ENCODE data around the gene ANKRD16. TPM values are rescaled to one million over a fixed set of nuclear protein-coding genes. Genes with fewer than 3 reads are reported as not detected.

ANKRD16 gene
- polyA plus RNA-seq, 1 donor from 2014 or later: 5.2 TPM

DNA sequence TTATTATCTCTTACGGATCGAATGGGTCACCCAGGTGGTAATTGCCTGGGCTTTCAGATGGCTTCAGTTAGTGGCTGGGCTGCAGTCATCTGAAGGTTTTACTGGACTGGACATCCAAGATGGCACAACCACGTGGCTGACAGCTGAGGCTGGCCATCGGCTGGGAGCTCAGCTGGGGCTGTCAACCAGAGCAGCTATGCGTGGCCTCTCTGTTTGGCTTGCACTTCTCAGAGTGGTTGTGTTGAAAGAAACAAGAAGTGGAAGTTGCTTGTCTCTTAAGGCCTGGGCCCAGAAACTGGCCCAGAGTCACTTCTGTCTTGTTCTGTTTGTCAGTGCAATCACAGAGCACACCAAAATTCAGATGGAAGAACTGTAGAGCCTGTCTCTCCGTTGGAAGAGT is 70.8 kb downstream of the ANKRD16 start:
- Mint-ChIP-seq H3K4me1 (peaks cover 43 to 50% (median 46%) of the 10 kb centered on the region in 3 donors), H3K9me3 (no peaks in the 10 kb centered on the region), H3K4me3 (peak overlapping the region; percentile 46 to 91 (median 81)), H3K27me3 (no peaks in the 10 kb centered on the region), H3K36me3 (no peaks in the 10 kb centered on the region), H3K27ac (peak overlapping the region; percentile 89 to 96 (median 95))

GRCh38 chr10:5818048-5818331 is 71.7 kb downstream of the ANKRD16 start:
- H3K27ac Mint-ChIP-seq: peak overlapping the region; percentile 57 to 93 (median 63)
- no peaks in the 10 kb centered on the region for H3K9me3 Mint-ChIP-seq
- H3K27me3 Mint-ChIP-seq: no peaks in the 10 kb centered on the region
- peaks cover 43 to 51% (median 46%) of the 10 kb centered on the region in 3 donors for H3K4me1 Mint-ChIP-seq
- H3K4me3 Mint-ChIP-seq: peak overlapping the region in 3 of 4 donors; percentile 67 to 93 (median 69)
- no peaks in the 10 kb centered on the region for H3K36me3 Mint-ChIP-seq

DNA sequence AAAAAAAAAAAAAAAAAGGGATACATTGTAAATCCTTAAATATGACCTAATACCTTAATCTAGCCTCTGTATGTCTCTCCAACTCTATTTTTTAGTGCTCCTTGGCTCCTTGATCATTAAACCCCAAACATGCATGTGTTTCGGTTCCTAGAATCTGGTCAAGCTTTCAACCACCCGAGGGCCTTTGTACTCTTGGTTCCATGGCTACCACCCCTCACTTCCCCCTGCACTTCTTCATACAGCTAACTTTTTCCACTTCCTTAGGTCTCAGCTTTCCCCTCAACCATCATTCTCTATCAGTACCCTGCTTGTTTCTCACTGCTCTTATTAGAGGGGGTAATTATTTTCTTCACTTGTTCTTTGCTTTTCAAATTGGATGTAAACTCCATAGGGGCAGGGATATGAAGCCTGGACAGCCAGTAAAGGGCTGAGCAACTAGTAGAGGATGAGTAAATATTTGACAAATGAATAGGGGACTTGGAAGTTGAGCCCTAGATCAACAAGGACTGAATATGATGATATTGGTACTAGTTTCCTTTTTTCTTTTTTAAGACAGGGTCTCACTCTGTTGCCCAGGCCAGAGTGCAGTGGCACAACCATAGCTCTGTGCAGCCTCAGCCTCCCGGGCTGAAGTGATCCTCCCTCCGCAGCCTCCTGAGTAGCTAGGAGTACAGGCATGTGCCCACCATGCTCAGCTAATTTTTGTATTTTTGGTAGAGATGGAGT is 72.2 kb downstream of the ANKRD16 start:
- Mint-ChIP-seq H3K9me3 (no peaks in the 10 kb centered on the region), H3K27me3 (no peaks in the 10 kb centered on the region), H3K4me3 (peak overlapping the region; percentile 67 to 93 (median 69)), H3K36me3 (no peaks in the 10 kb centered on the region), H3K27ac (peak overlapping the region; percentile 57 to 93 (median 63)), H3K4me1 (peaks cover 43 to 51% (median 46%) of the 10 kb centered on the region in 3 donors)

DNA sequence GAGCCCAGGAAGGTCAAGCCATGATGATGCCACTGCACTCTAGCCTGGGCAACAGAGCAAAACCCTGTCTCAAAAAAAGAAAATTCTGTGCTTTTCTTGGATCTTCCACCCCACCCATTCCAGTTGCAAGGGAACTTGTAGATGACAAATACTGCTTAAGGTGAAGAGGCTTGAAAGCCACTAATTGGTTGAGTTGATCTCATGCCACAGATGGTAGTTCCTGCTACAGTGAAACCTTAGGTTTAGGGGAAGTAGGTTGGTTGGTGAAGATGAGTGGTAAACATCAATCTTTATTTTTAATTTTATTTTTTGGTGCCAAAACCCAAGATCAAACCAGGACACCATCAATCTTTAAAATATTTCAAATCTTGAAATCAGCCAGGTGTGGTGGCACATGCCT is 73.5 kb downstream of the ANKRD16 start:
- H3K4me1 Mint-ChIP-seq: peaks cover 50 to 62% (median 52%) of the 10 kb centered on the region in 3 donors
- H3K27ac Mint-ChIP-seq: peak overlapping the region; percentile 57 to 93 (median 63)
- peak overlapping the region; percentile 69 to 93 (median 74) for H3K4me3 Mint-ChIP-seq
- H3K9me3 Mint-ChIP-seq: no peaks in the 10 kb centered on the region
- peaks cover 2% of the 10 kb centered on the region for H3K36me3 Mint-ChIP-seq
- H3K27me3 Mint-ChIP-seq: no peaks in the 10 kb centered on the region

GRCh38 chr10:5814110-5815107 is 75.3 kb downstream of the ANKRD16 start:
- H3K9me3 Mint-ChIP-seq: no peaks in the 10 kb centered on the region
- peak overlapping the region; percentile 90 to 98 (median 95) for H3K4me3 Mint-ChIP-seq
- H3K36me3 Mint-ChIP-seq: peaks cover 2% of the 10 kb centered on the region
- peak overlapping the region; percentile 95 to 96 (median 96) for H3K27ac Mint-ChIP-seq
- peaks cover 56 to 67% (median 56%) of the 10 kb centered on the region in 3 donors for H3K4me1 Mint-ChIP-seq
- H3K27me3 Mint-ChIP-seq: no peaks in the 10 kb centered on the region

DNA sequence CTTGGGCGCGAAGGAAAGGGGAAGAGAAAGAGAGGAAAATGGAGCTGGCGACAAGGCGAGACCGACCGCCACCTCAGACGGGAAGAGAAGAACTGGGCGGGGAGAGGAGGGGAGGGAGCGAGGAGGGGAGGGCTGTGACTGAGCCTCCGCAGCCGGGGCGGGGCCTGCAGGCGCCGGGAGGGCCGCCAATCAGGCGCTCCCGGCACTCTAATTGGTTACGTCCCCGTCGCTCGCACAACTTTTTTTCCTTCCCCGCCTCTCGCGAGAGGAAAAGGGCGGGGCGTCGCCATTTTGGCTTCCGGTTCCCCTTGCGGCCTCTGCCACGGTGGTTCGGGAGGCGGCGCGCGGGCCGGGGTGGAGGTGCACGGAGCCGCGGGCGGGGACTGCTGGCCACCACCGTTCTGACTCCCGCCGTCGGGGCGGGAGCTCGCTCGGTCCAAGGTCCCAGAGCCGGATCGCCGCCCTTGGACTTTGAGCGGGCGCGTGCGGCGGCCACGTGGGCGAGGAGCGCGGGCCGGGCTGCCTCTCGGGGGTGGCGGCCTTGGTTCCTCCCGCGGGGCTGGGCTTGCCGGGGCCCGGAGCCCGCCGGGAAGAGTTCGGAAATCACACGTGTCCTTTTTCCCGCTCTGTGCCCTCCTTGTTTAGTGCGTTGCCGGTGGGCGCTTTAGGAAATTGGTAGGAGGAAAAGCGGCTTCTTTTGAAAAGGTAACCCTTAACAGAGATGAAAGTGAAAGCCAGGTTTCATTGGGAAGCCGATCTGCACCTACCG is 76.2 kb downstream of the ANKRD16 start, which contains the start of gene GDI2:
TSS of gene GDI2 (minus strand) at position 94 of the 769 bp plus-strand sequence. CDS start 176 bp downstream, outside the sequence.
- no peaks in the 10 kb centered on the region for H3K9me3 Mint-ChIP-seq
- H3K4me3 Mint-ChIP-seq: peak within 1 kb of the TSS; percentile 90 to 99 (median 98)
- H3K27me3 Mint-ChIP-seq: no peaks in the 10 kb centered on the region
- peak within 1 kb of the TSS; percentile 95 to 96 (median 96) for H3K27ac Mint-ChIP-seq
- H3K4me1 Mint-ChIP-seq: peaks cover 51 to 64% (median 54%) of the 10 kb centered on the region in 3 donors
- H3K36me3 Mint-ChIP-seq: peaks cover 2% of the 10 kb centered on the region

DNA sequence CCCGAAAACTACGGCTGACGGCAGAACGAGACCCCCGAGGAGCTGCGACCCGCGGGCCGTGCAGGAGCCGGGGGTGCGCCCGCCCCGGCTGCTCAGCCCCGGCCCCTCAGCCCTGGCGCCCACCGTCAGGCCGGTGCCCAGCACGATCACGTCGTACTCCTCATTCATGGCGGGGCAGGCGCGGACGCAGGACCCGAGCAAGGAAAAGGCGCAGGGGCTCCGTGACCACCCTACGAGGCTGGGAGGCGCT is 76.7 kb downstream of the ANKRD16 start:
- Mint-ChIP-seq H3K36me3 (peaks cover 2% of the 10 kb centered on the region), H3K4me3 (peak overlapping the region; percentile 90 to 99 (median 98)), H3K4me1 (peaks cover 54 to 63% (median 57%) of the 10 kb centered on the region in 3 donors), H3K27me3 (no peaks in the 10 kb centered on the region), H3K9me3 (no peaks in the 10 kb centered on the region), H3K27ac (peak overlapping the region; percentile 95 to 96 (median 96))

DNA sequence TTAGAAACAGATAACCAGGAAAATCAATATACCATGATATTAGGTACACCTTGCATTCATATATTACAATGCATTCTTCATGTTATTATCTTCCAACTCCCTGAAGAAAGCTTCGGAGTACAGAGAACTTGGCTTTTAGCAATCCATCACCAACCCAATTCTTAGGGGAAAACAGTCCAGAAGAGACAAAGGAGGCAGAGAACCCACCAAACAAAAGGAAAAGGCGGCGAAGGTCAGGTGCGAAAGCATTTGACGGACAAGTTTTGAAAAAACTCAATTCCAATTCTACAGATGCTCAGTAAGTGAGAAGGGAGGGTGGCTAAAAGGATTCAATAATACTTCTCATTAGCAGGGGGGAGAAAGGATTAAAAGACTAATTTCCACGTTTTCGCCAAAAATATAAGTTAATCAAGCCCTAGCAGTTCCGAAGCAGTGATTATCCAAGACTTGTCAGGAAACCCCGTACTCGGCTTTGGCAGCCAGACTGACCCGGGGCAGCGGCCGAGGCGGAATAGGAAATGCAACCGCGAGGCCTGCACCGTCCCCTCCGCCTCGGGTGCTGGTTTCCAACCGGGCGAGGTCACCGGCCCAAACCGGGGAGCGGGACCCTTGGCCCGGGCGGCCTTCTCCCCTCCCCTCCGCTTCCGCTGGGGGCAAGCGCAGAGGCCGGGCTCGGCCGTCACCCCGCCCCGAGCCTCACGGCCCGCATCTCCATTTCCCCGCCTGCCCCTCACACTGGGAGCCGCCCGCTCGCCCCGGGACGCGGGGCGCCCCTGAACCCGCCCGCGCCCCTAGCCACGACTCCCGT is 77.2 kb downstream of the ANKRD16 start:
- no peaks in the 10 kb centered on the region for H3K9me3 Mint-ChIP-seq
- H3K4me1 Mint-ChIP-seq: peaks cover 54 to 61% (median 58%) of the 10 kb centered on the region in 3 donors
- H3K36me3 Mint-ChIP-seq: peaks cover 2% of the 10 kb centered on the region
- H3K4me3 Mint-ChIP-seq: peak overlapping the region; percentile 90 to 99 (median 98)
- no peaks in the 10 kb centered on the region for H3K27me3 Mint-ChIP-seq
- peak overlapping the region; percentile 84 to 96 (median 95) for H3K27ac Mint-ChIP-seq

Other genes starting within 250 kb of the ANKRD16 start
- 6.6 TPM for gene ASB13, start 223.3 kb downstream of the ANKRD16 start, polyA plus RNA-seq
- gene TASOR2, start 205.1 kb downstream of the ANKRD16 start, polyA plus RNA-seq: 12.2 TPM
- gene GDI2, start 76.5 kb downstream of the ANKRD16 start, polyA plus RNA-seq: 248 TPM
- 85.4 TPM for gene FBH1, start 350 bp upstream of the ANKRD16 start, polyA plus RNA-seq
- gene IL15RA, start 87.7 kb upstream of the ANKRD16 start, polyA plus RNA-seq: 6.4 TPM
- gene IL2RA, start 172.5 kb upstream of the ANKRD16 start, polyA plus RNA-seq: 27.2 TPM
- gene RBM17, start 199.1 kb upstream of the ANKRD16 start, polyA plus RNA-seq: 118 TPM

Data from IgD-negative memory B cell (primary cell).